ENCODE measurements around the gene CAMKMT. TPM values are rescaled to one million over a fixed set of nuclear protein-coding genes. Genes with fewer than 3 reads are reported as not detected.

Gene CAMKMT
- total RNA-seq, 4 donors from 2014 or later = 6.0 to 15.3 (median 10.7) TPM

- Histone ChIP-seq H3K27ac (no peak overlapping the region), H3K27me3 (no peaks in the 10 kb centered on the region), H3K4me1 (no peaks in the 10 kb centered on the region), H3K36me3 (peaks cover 60% of the 10 kb centered on the region), H3K9me3 (no peaks in the 10 kb centered on the region), H3K4me3 (no peak overlapping the region)
- no peak for DNase-seq (ENCODE audit: low spot score in 2 of 2)
- TF ChIP-seq, protein P1, sequence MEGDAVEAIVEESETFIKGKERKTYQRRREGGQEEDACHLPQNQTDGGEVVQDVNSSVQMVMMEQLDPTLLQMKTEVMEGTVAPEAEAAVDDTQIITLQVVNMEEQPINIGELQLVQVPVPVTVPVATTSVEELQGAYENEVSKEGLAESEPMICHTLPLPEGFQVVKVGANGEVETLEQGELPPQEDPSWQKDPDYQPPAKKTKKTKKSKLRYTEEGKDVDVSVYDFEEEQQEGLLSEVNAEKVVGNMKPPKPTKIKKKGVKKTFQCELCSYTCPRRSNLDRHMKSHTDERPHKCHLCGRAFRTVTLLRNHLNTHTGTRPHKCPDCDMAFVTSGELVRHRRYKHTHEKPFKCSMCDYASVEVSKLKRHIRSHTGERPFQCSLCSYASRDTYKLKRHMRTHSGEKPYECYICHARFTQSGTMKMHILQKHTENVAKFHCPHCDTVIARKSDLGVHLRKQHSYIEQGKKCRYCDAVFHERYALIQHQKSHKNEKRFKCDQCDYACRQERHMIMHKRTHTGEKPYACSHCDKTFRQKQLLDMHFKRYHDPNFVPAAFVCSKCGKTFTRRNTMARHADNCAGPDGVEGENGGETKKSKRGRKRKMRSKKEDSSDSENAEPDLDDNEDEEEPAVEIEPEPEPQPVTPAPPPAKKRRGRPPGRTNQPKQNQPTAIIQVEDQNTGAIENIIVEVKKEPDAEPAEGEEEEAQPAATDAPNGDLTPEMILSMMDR (IDR thresholded peaks at IDR 0.05) = no peak
- TF ChIP-seq EP300 (IDR thresholded peaks at IDR 0.05) (no peak), POLR2AphosphoS5 (IDR thresholded peaks at IDR 0.05) (no peak), POLR2A (IDR thresholded peaks at IDR 0.05) (no peak)
- 97% methylated on average over 1 of the region's 1 CpG for WGBS
These were observed 30.9 kb upstream of the CAMKMT start for GRCh38 chr2:44330801-44331200.

GRCh38 chr2:44333994-44334393, 27.8 kb upstream of the CAMKMT start:
- no peaks in the 10 kb centered on the region for H3K27me3 ChIP-seq
- H3K4me3 ChIP-seq = no peak overlapping the region
- H3K4me1 ChIP-seq = no peaks in the 10 kb centered on the region
- 94% methylated on average over 1 of the region's 1 CpG for WGBS
- DNase-seq (ENCODE audit: low spot score in 2 of 2) = no peak
- peaks cover 68% of the 10 kb centered on the region for H3K36me3 ChIP-seq
- H3K9me3 ChIP-seq = no peaks in the 10 kb centered on the region
- TF ChIP-seq, protein P1 (IDR thresholded peaks at IDR 0.05) = no peak
- TF ChIP-seq POLR2A (IDR thresholded peaks at IDR 0.05) (no peak), POLR2AphosphoS5 (IDR thresholded peaks at IDR 0.05) (no peak), EP300 (IDR thresholded peaks at IDR 0.05) (no peak)
- H3K27ac ChIP-seq = no peak overlapping the region

DNA sequence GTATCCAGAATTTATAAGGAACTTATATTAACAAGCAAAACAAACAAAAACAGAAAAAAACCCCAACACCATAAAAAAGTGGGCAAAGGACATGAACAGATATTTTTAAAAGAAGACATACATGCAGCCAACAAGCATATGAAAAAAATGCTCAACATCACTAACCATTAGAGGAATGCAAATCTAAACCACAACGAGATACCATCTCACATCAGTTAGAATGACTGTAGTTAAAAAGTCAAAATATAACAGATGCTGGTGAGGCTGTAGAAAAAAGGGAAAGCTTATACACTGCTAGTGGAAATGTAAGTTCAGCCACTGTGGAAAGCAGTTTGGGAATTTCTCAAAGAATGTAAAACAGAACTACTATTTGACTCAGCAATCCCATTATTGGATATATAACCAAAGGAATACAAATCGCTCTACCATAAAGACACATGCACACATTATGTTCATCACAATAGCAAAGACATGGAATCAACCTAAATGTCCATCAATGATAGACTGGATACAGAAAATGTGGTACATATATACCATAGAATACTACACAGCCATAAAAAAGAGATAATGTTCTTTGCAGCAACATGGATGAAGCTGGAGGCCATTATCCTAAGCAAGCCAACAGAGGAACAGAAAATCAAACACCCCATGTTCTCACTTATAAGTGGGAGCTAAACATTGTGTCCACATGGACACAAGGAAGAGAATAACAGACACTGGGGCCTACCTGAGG, 25.8 kb upstream of the CAMKMT start:
- 67% methylated on average over 2 of the region's 2 CpGs for WGBS
- Histone ChIP-seq H3K36me3 (peaks cover 71% of the 10 kb centered on the region), H3K27me3 (no peaks in the 10 kb centered on the region), H3K4me3 (no peak overlapping the region), H3K27ac (no peak overlapping the region), H3K4me1 (no peaks in the 10 kb centered on the region), H3K9me3 (no peaks in the 10 kb centered on the region)
- no peak for TF ChIP-seq POLR2A (IDR thresholded peaks at IDR 0.05)
- TF ChIP-seq, protein P1 (IDR thresholded peaks at IDR 0.05) = no peak
- DNase-seq (ENCODE audit: low spot score in 2 of 2) = no peak

DNA sequence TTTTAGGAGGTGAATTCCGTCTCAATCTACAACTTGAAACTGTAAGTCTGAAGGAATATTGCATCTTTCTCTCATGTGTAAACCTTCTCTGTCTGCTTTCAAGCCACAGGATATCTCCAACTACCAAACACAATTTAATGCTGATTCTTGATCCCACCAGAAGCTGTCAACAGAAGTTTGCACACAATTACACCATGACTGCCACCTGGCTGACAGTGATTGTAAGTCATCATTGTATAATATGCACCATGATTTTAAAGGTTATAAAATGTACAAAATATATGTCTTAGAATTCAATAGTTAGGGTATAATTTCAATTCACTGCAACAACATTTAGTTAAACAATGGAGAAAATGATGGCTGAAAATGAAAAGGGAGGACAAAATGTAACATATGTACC, 18.9 kb upstream of the CAMKMT start:
- WGBS = 88% methylated on average over 1 of the region's 1 CpG

DNA sequence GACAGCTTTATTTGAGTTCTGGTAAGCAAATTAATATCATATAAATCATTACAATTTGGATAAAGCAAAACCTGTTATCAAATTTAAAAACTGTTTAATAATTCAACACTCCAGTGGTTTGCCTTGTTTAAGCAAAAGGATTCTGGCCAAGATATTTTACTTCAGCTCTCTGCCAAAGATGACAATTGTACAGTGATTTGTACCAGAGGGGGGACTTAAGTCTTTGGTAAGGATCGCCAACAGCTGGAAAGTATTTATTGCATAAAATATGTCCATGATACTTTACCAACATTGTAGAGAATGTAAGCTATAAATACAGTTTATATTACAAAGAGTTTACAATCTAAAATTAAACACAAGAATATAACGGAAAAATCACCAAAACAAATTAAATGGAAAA, 14.2 kb upstream of the CAMKMT start:
- no peak for DNase-seq (ENCODE audit: low spot score in 2 of 2)
- H3K36me3 ChIP-seq = peaks cover 12% of the 10 kb centered on the region
- no peaks in the 10 kb centered on the region for H3K9me3 ChIP-seq
- WGBS = 65% methylated on average over 2 of the region's 2 CpGs
- TF ChIP-seq EP300 (IDR thresholded peaks at IDR 0.05) (no peak), POLR2A (IDR thresholded peaks at IDR 0.05) (no peak), POLR2AphosphoS5 (IDR thresholded peaks at IDR 0.05) (no peak)
- TF ChIP-seq, protein P1 (IDR thresholded peaks at IDR 0.05) = no peak
- no peak overlapping the region for H3K4me3 ChIP-seq
- H3K4me1 ChIP-seq = peaks cover 7% of the 10 kb centered on the region
- H3K27me3 ChIP-seq = no peaks in the 10 kb centered on the region
- H3K27ac ChIP-seq = no peak overlapping the region

More for the DNA sequence above, 18.9 kb upstream of the CAMKMT start:
- no peaks in the 10 kb centered on the region for H3K27me3 ChIP-seq
- no peak for DNase-seq (ENCODE audit: low spot score in 2 of 2)
- H3K4me3 ChIP-seq = no peak overlapping the region
- TF ChIP-seq POLR2A (IDR thresholded peaks at IDR 0.05) (no peak), POLR2AphosphoS5 (IDR thresholded peaks at IDR 0.05) (no peak), EP300 (IDR thresholded peaks at IDR 0.05) (no peak)
- TF ChIP-seq, protein P1 (IDR thresholded peaks at IDR 0.05) = no peak
- no peaks in the 10 kb centered on the region for H3K4me1 ChIP-seq
- no peak overlapping the region for H3K27ac ChIP-seq
- peaks cover 43% of the 10 kb centered on the region for H3K36me3 ChIP-seq
- no peaks in the 10 kb centered on the region for H3K9me3 ChIP-seq
